Natural killer cell (primary cell): ENCODE results near the gene PHOSPHO1. TPM values are rescaled to one million over a fixed set of nuclear protein-coding genes. Genes with fewer than 3 reads are reported as not detected.

Source experiments
- ATAC-seq, 3 donors: fragments of 150-1000 bp in 2 of 3; fragments of 200-7000 bp in 1 of 3; cut with Tn5 transposase; 1 replicate in 1 of 3; 2 replicates in 2 of 3; pipeline ENCODE4 v1.10.0; 2021; ENCODE audit warnings: mild to moderate bottlenecking in 2 of 3, moderate library complexity in 2 of 3
- DNase-seq, 2 donors: peaks; one replicate each; pipeline versions ENCODE4 v3.0.0 to v3.0.0-alpha.2; 2013 to 2021; ENCODE audit warnings: mixed read lengths in 1 of 2
- H3K27ac ChIP-seq: one replicate; pipeline ENCODE4 v1.5.1; 2013; ENCODE audit warnings: mild to moderate bottlenecking, low read length
- H3K27me3 ChIP-seq: one replicate; pipeline ENCODE4 v1.6.1; 2013; ENCODE audit warnings: low read length; ENCODE audit not compliant: control insufficient read depth, insufficient read depth
- H3K36me3 ChIP-seq: one replicate; pipeline ENCODE4 v1.6.1; 2013; ENCODE audit warnings: low read length; ENCODE audit not compliant: control insufficient read depth, insufficient read depth
- H3K4me1 ChIP-seq: one replicate; pipeline ENCODE4 v1.6.1; 2013; ENCODE audit warnings: low read length; ENCODE audit not compliant: control insufficient read depth, insufficient read depth
- H3K4me3 ChIP-seq: one replicate; pipeline ENCODE4 v1.5.1; 2013; ENCODE audit warnings: low read length
- H3K9me3 ChIP-seq: one replicate; pipeline ENCODE4 v1.6.1; 2013; ENCODE audit warnings: low read length; ENCODE audit not compliant: control insufficient read depth, insufficient read depth
- H3K27ac Mint-ChIP-seq, 2 donors: one replicate each; pipeline ENCODE4 v1.8.0; 2022; ENCODE audit warnings: mild to moderate bottlenecking in 2 of 2, mixed read lengths in 2 of 2, moderate library complexity in 1 of 2
- H3K27me3 Mint-ChIP-seq, 2 donors: one replicate each; pipeline ENCODE4 v1.8.0; 2022; ENCODE audit warnings: low read depth in 2 of 2, mixed read lengths in 2 of 2
- H3K36me3 Mint-ChIP-seq: one replicate; pipeline ENCODE4 v1.8.0; 2022; ENCODE audit warnings: mixed read lengths
- H3K4me1 Mint-ChIP-seq, 2 donors: one replicate each; pipeline ENCODE4 v1.8.0; 2022; ENCODE audit warnings: mixed read lengths in 2 of 2
- H3K4me3 Mint-ChIP-seq: one replicate; pipeline ENCODE4 v1.8.0; 2022; ENCODE audit warnings: mild to moderate bottlenecking, moderate library complexity, mixed read lengths
- H3K9me3 Mint-ChIP-seq, 2 donors: one replicate each; pipeline ENCODE4 v1.8.0; 2022; ENCODE audit warnings: mixed read lengths in 2 of 2
- CTCF ChIP-seq: fragments of 200-600 bp; IDR thresholded peaks from one replicate; pipeline ENCODE4 v1.8.0; 2022; ENCODE audit warnings: antibody characterized with exemption
- WGBS: methylation state at CpG from one replicate; pipeline ENCODE4 v1.1.7; 2013; ENCODE audit warnings: missing lambda C conversion rate; ENCODE audit not compliant: insufficient coverage; 5-methylcytosine and 5-hydroxymethylcytosine counted together
- intact Hi-C: fragments of 100-400 bp; cut with micrococcal nuclease; formaldehyde crosslinking; loops from one replicate; pipeline ENCODE4 v1.14.2; 2022
- total RNA-seq, 4 donors: library from RNA; stranded (reverse); fragments of 120-200 nt in 1 of 4; gene quantifications; one replicate each; pipeline versions ENCODE4 v1.2.3 to v1.2.4, GENCODE V29; 2013 to 2022

The PHOSPHO1 gene
- total RNA-seq, 3 donors from 2014 or later (not counting 1 experiment from before 2014, with no cell fraction given) = 1.7 TPM; not detected in 2

- WGBS = 15% methylated on average over 19 of the region's 21 CpGs
- peaks cover 0 to 2% of the 10 kb centered on the region in 2 donors for H3K27me3 Mint-ChIP-seq
Measured at GRCh38 chr17:49193513-49194296, 36.9 kb downstream of the PHOSPHO1 start.

GRCh38 chr17:49191917-49192741, 38.5 kb downstream of the PHOSPHO1 start:
- Histone ChIP-seq H3K27me3 (no peaks in the 10 kb centered on the region), H3K4me1 (peaks cover 25% of the 10 kb centered on the region), H3K27ac (peak overlapping the region; percentile 98), H3K4me3 (peak overlapping the region; percentile 87), H3K9me3 (no peaks in the 10 kb centered on the region), H3K36me3 (no peaks in the 10 kb centered on the region)
- H3K36me3 Mint-ChIP-seq = no peaks in the 10 kb centered on the region
- intact Hi-C loops = loop anchor here (1.0 kb wide), 2 partner anchors 26 to 35 kb away; no protein-coding TSS in a partner anchor
- peak; percentile 21 for TF ChIP-seq CTCF
- peaks cover 32 to 40% of the 10 kb centered on the region in 2 donors for H3K4me1 Mint-ChIP-seq
- peak overlapping the region; percentile 100 for H3K27ac Mint-ChIP-seq
- peak; percentile 92 for DNase-seq
- peaks cover 0 to 2% of the 10 kb centered on the region in 2 donors for H3K27me3 Mint-ChIP-seq
- peak; percentile 58 to 78 (median 64) for ATAC-seq
- peak overlapping the region; percentile 98 for H3K4me3 Mint-ChIP-seq
- under 1% methylated on average over 53 of the region's 53 CpGs for WGBS
- H3K9me3 Mint-ChIP-seq = no peaks in the 10 kb centered on the region

More at GRCh38 chr17:49193513-49194296, 36.9 kb downstream of the PHOSPHO1 start:
- H3K4me1 ChIP-seq = peaks cover 25% of the 10 kb centered on the region
- peaks cover 32 to 40% of the 10 kb centered on the region in 2 donors for H3K4me1 Mint-ChIP-seq
- peak overlapping the region; percentile 100 for H3K27ac Mint-ChIP-seq
- DNase-seq (peak in 1 of 2 donors; percentile 52), ATAC-seq (no peak)
- H3K4me3 Mint-ChIP-seq = peak overlapping the region; percentile 98
- H3K36me3 Mint-ChIP-seq = no peaks in the 10 kb centered on the region
- no peaks in the 10 kb centered on the region for H3K9me3 Mint-ChIP-seq
- H3K36me3 ChIP-seq = no peaks in the 10 kb centered on the region
- H3K4me3 ChIP-seq = peak overlapping the region; percentile 87
- no peaks in the 10 kb centered on the region for H3K9me3 ChIP-seq
- no peak for TF ChIP-seq CTCF
- H3K27ac ChIP-seq = peak overlapping the region; percentile 98
- no peaks in the 10 kb centered on the region for H3K27me3 ChIP-seq
- intact Hi-C loops = no loop called here

GRCh38 chr17:49191409-49191916, 39.1 kb downstream of the PHOSPHO1 start:
- H3K4me1 ChIP-seq = peaks cover 25% of the 10 kb centered on the region
- peaks cover 32 to 40% of the 10 kb centered on the region in 2 donors for H3K4me1 Mint-ChIP-seq
- peaks cover 0 to 2% of the 10 kb centered on the region in 2 donors for H3K27me3 Mint-ChIP-seq
- no peaks in the 10 kb centered on the region for H3K9me3 ChIP-seq
- WGBS = 0% methylated on average over 6 of the region's 8 CpGs
- H3K9me3 Mint-ChIP-seq = no peaks in the 10 kb centered on the region
- peak overlapping the region; percentile 100 for H3K27ac Mint-ChIP-seq
- DNase-seq (no peak), ATAC-seq (peak; percentile 4 to 5 (median 5))
- no peaks in the 10 kb centered on the region for H3K36me3 Mint-ChIP-seq
- H3K27ac ChIP-seq = peak overlapping the region; percentile 98
- H3K27me3 ChIP-seq = no peaks in the 10 kb centered on the region
- intact Hi-C loops = no loop called here
- H3K4me3 ChIP-seq = peak overlapping the region; percentile 87
- peak overlapping the region; percentile 98 for H3K4me3 Mint-ChIP-seq
- TF ChIP-seq CTCF = no peak
- no peaks in the 10 kb centered on the region for H3K36me3 ChIP-seq
